ENCODE results near the gene ETS2. TPM values are rescaled to one million over a fixed set of nuclear protein-coding genes. Genes with fewer than 3 reads are reported as not detected.

Gene ETS2
- total RNA-seq, 1 experiment from 2014 or later = 127 TPM

DNA sequence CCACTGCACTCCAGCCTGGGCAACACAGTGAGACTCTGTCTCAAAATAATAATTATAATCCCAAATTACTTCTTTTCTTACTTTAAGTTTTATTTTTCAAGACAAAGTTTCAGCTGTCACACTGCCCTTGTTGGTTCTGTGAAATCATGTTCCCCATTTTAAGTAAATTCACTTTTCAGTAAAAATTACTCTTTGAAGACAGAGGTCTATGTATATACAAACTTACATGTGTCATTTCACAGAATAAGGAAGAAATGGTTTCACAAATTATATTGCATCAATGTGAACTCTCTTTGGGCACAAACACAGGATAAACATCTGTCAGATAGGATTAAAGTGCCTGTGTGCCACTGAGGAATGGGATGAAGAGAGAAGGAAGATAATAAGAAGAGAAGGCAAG, 33.1 kb upstream of the ETS2 start:
- Histone ChIP-seq H3K4me2 (ENCODE audit: low read length) (peak overlapping the region; percentile 45), H2AFZ (ENCODE audit: low read length) (peak overlapping the region; percentile 16; the same call in 1 of the 2 replicates), H3K27me3 (ENCODE audit: low read length) (no peaks in the 10 kb centered on the region), H3K9me3 (ENCODE audit: low read length) (no peaks in the 10 kb centered on the region), H3K36me3 (ENCODE audit: low read depth, low read length) (no peaks in the 10 kb centered on the region), H3K27ac (ENCODE audit: low read length) (peak overlapping the region; percentile 90), H3K4me3 (ENCODE audit: low read length) (no peak overlapping the region), H3K9me2 (replicated peaks; ENCODE audit: low read length) (no peaks in the 10 kb centered on the region), H3K4me1 (ENCODE audit: insufficient read depth, low read length) (peaks cover 33% of the 10 kb centered on the region), H3K9ac (ENCODE audit: low read length) (peak overlapping the region; percentile 28), H4K20me1 (ENCODE audit: low read length) (no peaks in the 10 kb centered on the region), H3F3A (ENCODE audit: low read length, unreplicated experiment) (no peaks in the 10 kb centered on the region), H3K79me2 (ENCODE audit: low read length) (no peaks in the 10 kb centered on the region)
- ChIA-PET POLR2A (ENCODE audit: unreplicated experiment) (no interaction called here), CTCF (no interaction called here)
- TF ChIP-seq, protein P1, sequence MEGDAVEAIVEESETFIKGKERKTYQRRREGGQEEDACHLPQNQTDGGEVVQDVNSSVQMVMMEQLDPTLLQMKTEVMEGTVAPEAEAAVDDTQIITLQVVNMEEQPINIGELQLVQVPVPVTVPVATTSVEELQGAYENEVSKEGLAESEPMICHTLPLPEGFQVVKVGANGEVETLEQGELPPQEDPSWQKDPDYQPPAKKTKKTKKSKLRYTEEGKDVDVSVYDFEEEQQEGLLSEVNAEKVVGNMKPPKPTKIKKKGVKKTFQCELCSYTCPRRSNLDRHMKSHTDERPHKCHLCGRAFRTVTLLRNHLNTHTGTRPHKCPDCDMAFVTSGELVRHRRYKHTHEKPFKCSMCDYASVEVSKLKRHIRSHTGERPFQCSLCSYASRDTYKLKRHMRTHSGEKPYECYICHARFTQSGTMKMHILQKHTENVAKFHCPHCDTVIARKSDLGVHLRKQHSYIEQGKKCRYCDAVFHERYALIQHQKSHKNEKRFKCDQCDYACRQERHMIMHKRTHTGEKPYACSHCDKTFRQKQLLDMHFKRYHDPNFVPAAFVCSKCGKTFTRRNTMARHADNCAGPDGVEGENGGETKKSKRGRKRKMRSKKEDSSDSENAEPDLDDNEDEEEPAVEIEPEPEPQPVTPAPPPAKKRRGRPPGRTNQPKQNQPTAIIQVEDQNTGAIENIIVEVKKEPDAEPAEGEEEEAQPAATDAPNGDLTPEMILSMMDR (conservative IDR thresholded peaks at IDR 0.05; ENCODE audit: low read depth, low read length) = no peak
- TF ChIP-seq EZH2 (IDR thresholded peaks at IDR 0.05; ENCODE audit: low read length, unreplicated experiment) (no peak), EZH2phosphoT487 (IDR thresholded peaks at IDR 0.05; ENCODE audit: borderline replicate concordance, low read length) (no peak)
- ATAC-seq (no peak), DNase-seq (no peak)
- intact Hi-C loops (cut with micrococcal nuclease) = loop anchor here (2.0 kb wide), 2 partner anchors 16 to 26 kb away; no protein-coding TSS in a partner anchor
- no TSS peak for BruUV-seq (replicated peaks)

DNA sequence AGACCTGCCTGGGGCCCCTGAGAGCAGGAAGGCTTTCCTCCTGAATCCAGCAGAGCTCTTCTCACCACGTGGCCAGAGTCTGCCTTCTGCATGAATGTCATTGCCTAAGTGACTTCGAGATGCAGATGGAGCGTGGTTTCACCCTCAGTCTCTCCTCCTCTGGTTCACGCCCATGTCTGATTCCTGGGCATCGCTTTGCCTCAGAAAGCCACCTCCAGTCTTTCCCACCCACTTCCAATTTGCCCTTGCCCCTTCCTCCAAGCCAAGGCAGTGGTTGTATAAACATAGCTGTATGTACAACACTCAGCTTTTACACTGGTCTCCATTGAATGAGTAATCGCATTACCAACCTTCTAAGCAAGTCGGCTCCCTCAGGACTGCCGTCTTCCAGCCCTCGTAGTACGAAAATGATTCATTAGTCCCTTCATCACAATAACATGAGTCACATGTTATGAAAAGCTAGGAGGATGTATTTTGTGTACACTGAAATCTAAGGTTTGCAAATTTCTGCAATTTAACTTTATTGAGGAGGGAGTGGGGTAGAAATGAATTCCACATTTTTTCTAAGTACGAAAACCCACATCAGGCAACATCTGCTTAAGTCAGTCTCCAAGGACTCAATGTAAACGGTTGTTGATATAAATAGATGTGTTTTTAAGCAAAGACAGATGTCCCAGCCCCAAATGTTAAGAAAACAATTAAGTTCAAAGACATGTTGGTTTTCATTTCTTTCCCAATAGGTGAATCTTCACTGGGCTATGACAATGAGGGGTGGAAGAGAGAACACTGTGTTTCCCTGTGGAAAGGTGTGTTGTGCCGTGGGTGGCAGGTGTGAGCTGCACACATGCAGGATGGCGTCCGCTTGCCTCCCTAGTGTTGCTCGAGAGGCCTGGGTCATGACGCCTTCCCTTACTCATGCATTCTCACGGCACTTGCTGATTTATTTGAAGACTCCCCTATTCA, 32.3 kb upstream of the ETS2 start:
- ChIA-PET CTCF (interaction anchor here (1.0 kb wide), 1 partner anchor 14 kb away, joined by 3 read pairs; no protein-coding TSS in a partner anchor), POLR2A (ENCODE audit: unreplicated experiment) (interaction anchor here (0.5 to 0.7 kb wide), 3 partner anchors 32 to 306 kb away, joined by 3 to 6 read pairs (median 5); partner anchors contain the start of gene ETS2)
- peak; percentile 95 for DNase-seq
- Histone ChIP-seq H3K4me3 (ENCODE audit: low read length) (no peak overlapping the region), H3F3A (ENCODE audit: low read length, unreplicated experiment) (no peaks in the 10 kb centered on the region), H3K4me2 (ENCODE audit: low read length) (peak overlapping the region; percentile 45), H2AFZ (ENCODE audit: low read length) (peak overlapping the region; percentile 16; the same call in 1 of the 2 replicates), H4K20me1 (ENCODE audit: low read length) (no peaks in the 10 kb centered on the region), H3K4me1 (ENCODE audit: insufficient read depth, low read length) (peaks cover 30% of the 10 kb centered on the region), H3K27me3 (ENCODE audit: low read length) (no peaks in the 10 kb centered on the region), H3K27ac (ENCODE audit: low read length) (peak overlapping the region; percentile 90), H3K9me2 (replicated peaks; ENCODE audit: low read length) (no peaks in the 10 kb centered on the region), H3K79me2 (ENCODE audit: low read length) (no peaks in the 10 kb centered on the region), H3K9me3 (ENCODE audit: low read length) (no peaks in the 10 kb centered on the region), H3K9ac (ENCODE audit: low read length) (peak overlapping the region; percentile 28), H3K36me3 (ENCODE audit: low read depth, low read length) (no peaks in the 10 kb centered on the region)
- TF ChIP-seq EZH2 (IDR thresholded peaks at IDR 0.05; ENCODE audit: low read length, unreplicated experiment) (no peak), EZH2phosphoT487 (IDR thresholded peaks at IDR 0.05; ENCODE audit: borderline replicate concordance, low read length) (no peak)
- TF ChIP-seq, protein P1 (conservative IDR thresholded peaks at IDR 0.05; ENCODE audit: low read depth, low read length) = no peak
- intact Hi-C loops (cut with micrococcal nuclease) = loop anchor here (2.0 kb wide), 2 partner anchors 17 to 25 kb away; no protein-coding TSS in a partner anchor
- BruUV-seq (replicated peaks) = no TSS peak
- ATAC-seq = peak; percentile 97
